Ishikawa (cell line): ENCODE data around the gene SPDL1.

ENCODE experiments used
- CEBPB ChIP-seq: IDR thresholded peaks from 2 replicates; pipeline ENCODE4 v1.6.1; 2012
- CREB1 ChIP-seq: IDR thresholded peaks from 2 replicates; pipeline ENCODE4 v1.6.1; 2012; ENCODE audit warnings: low read depth
- EGR1 ChIP-seq: IDR thresholded peaks from 2 replicates; pipeline ENCODE4 v1.6.1; 2012
- EP300 ChIP-seq: IDR thresholded peaks from 2 replicates; pipeline ENCODE4 v1.6.1; 2012; ENCODE audit warnings: borderline replicate concordance
- MAX ChIP-seq: IDR thresholded peaks from 2 replicates; pipeline ENCODE4 v1.6.1; 2012
- RAD21 ChIP-seq: IDR thresholded peaks from 2 replicates; pipeline ENCODE4 v1.6.1; 2012; ENCODE audit warnings: low read depth
- REST ChIP-seq: IDR thresholded peaks from 2 replicates; pipeline ENCODE4 v1.6.1; 2012; ENCODE audit warnings: low read depth, mild to moderate bottlenecking
- TAF1 ChIP-seq: IDR thresholded peaks from 2 replicates; pipeline ENCODE4 v1.6.1; 2012; ENCODE audit warnings: low read depth, mild to moderate bottlenecking
- USF1 ChIP-seq: IDR thresholded peaks from 2 replicates; pipeline ENCODE4 v1.6.1; 2012
- YY1 ChIP-seq: IDR thresholded peaks from 2 replicates; pipeline ENCODE4 v1.6.1; 2012; ENCODE audit warnings: low read depth
- ZBTB7A ChIP-seq: IDR thresholded peaks from 2 replicates; pipeline ENCODE4 v1.6.1; 2012; ENCODE audit warnings: low read depth

- TF ChIP-seq EP300 (no peak), REST (no peak), RAD21 (no peak), CEBPB (no peak), YY1 (no peak), CREB1 (no peak), MAX (no peak), ZBTB7A (no peak), EGR1 (no peak), USF1 (no peak), TAF1 (no peak)
Measured at GRCh38 chr5:169649486-169649885, 65.9 kb downstream of the SPDL1 start.
